Measurements from ENCODE around the gene PLOD3.

DNA sequence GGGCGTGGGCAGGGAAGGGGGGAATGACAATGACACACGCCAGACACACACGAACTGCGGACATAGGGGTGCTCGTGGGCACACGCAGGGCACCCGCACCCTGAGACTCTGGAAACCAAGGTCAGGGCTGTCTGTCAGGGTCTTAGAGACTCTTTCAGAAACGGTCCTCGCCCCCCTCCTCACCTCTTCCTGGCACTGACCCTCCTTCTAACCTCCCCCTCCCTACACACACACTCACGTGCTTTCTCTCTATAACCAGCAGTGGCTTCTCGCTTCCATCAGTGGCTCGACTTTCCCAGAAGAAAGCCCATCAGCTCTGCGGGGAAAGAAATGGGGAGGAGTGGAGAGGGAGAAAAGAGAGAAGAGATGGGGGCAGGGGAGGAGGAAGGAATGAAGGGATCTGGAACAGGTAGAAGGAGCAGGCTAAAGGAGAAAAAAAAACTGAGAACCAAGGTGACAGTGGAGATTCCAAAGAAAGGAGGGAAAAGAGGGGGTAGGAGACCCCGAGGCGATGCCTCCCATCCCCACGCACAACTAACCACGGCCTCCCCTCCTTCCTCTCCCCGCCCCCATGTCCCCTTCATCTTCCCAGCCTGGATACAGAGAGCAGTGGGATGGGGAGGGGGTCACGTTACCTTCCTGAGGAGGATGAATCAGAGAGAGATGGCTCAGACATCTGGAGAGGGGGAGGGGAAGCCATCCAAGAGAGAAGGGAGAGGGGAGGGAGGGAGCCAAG is 50.3 kb downstream of the PLOD3 start:
- TF ChIP-seq, protein P1, sequence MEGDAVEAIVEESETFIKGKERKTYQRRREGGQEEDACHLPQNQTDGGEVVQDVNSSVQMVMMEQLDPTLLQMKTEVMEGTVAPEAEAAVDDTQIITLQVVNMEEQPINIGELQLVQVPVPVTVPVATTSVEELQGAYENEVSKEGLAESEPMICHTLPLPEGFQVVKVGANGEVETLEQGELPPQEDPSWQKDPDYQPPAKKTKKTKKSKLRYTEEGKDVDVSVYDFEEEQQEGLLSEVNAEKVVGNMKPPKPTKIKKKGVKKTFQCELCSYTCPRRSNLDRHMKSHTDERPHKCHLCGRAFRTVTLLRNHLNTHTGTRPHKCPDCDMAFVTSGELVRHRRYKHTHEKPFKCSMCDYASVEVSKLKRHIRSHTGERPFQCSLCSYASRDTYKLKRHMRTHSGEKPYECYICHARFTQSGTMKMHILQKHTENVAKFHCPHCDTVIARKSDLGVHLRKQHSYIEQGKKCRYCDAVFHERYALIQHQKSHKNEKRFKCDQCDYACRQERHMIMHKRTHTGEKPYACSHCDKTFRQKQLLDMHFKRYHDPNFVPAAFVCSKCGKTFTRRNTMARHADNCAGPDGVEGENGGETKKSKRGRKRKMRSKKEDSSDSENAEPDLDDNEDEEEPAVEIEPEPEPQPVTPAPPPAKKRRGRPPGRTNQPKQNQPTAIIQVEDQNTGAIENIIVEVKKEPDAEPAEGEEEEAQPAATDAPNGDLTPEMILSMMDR (conservative IDR thresholded peaks at IDR 0.05; ENCODE audit: low read length): no peak
- no peak for TF ChIP-seq EZH2phosphoT487 (IDR thresholded peaks at IDR 0.05; ENCODE audit: borderline replicate concordance, low read depth, low read length)
